ENCODE measurements around the gene MAP4K1.
"Not testable (repeated sequence)": the region's sequence is repeated elsewhere in the genome, so short reads cannot be mapped to it uniquely, and the experiment has no call there.

MAP4K1 gene

GRCh38 chr19:38555200-38555599, 62.6 kb downstream of the MAP4K1 start:
- no peak for TF ChIP-seq CSDC2 (CRISPR knock-in tag; IDR thresholded peaks at IDR 0.05)
- no peak for TF ChIP-seq OSR1 (CRISPR knock-in tag; IDR thresholded peaks at IDR 0.05)
- no peak for TF ChIP-seq ZC3H10 (CRISPR knock-in tag; IDR thresholded peaks at IDR 0.05)
- TF ChIP-seq RARB (CRISPR knock-in tag; IDR thresholded peaks at IDR 0.05) = no peak

DNA sequence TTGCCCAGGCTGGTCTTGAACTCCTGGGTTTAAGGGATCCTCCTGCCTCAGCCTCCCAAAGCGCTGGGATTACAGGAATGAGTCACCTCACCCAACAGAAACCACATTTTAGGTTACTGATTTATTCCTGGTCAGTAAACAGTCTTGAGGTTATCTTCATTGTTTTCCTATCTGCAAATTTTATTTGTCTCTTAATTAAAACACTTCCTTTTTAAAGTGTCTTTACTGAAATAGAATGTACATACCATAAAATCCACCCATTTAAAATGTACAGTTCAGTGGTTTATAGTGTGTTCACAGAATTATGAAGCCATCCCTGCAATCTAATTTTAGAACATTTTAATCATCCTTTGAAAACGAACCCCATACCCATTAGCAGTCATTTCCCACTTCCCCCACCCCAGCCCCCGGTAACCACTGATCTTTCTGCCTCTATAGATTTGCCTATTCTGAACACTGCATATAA, 63.0 kb downstream of the MAP4K1 start:
- no peak for TF ChIP-seq BACH2 (CRISPR knock-in tag; IDR thresholded peaks at IDR 0.05; ENCODE audit: borderline replicate concordance)
- no peak for TF ChIP-seq TOX (CRISPR knock-in tag; IDR thresholded peaks at IDR 0.05; ENCODE audit: borderline replicate concordance)
- TF ChIP-seq ZC3H10 (CRISPR knock-in tag; IDR thresholded peaks at IDR 0.05) = no peak
- TF ChIP-seq OSR1 (CRISPR knock-in tag; IDR thresholded peaks at IDR 0.05) = no peak
- TF ChIP-seq ZFP3 (CRISPR knock-in tag; IDR thresholded peaks at IDR 0.05) = no peak
- TF ChIP-seq CSDC2 (CRISPR knock-in tag; IDR thresholded peaks at IDR 0.05) = no peak
- TF ChIP-seq ZNF8 (CRISPR knock-in tag; IDR thresholded peaks at IDR 0.05) = no peak
- TF ChIP-seq, protein P1, sequence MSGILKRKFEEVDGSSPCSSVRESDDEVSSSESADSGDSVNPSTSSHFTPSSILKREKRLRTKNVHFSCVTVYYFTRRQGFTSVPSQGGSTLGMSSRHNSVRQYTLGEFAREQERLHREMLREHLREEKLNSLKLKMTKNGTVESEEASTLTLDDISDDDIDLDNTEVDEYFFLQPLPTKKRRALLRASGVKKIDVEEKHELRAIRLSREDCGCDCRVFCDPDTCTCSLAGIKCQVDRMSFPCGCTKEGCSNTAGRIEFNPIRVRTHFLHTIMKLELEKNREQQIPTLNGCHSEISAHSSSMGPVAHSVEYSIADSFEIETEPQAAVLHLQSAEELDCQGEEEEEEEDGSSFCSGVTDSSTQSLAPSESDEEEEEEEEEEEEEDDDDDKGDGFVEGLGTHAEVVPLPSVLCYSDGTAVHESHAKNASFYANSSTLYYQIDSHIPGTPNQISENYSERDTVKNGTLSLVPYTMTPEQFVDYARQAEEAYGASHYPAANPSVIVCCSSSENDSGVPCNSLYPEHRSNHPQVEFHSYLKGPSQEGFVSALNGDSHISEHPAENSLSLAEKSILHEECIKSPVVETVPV (CRISPR knock-in tag; IDR thresholded peaks at IDR 0.05) = no peak
- no peak for TF ChIP-seq TCF4 (CRISPR knock-in tag; IDR thresholded peaks at IDR 0.05; ENCODE audit: borderline replicate concordance)
- no peak for ATAC-seq

More at GRCh38 chr19:38555200-38555599, 62.6 kb downstream of the MAP4K1 start:
- no peak for ATAC-seq

DNA sequence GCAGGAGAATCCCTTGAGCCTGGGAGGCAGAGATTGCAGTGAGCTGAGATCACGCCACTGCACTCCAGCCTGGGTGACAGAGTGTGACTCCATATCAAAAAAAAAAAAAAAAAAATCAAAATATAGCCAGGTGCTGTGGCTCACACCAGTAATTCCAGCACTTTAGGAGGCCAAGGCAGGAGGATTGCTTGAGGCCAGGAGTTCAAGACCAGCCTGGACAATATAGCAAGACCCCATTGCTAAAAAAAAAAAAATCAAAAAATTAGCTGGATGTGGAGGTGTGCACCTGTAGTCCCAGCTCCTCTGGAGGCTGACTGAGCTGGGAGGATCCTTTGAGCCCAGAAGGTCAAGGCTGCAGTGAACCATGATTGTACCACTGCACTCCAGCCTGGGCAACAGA, 64.5 kb downstream of the MAP4K1 start:
- not testable (repeated sequence) for ATAC-seq

DNA sequence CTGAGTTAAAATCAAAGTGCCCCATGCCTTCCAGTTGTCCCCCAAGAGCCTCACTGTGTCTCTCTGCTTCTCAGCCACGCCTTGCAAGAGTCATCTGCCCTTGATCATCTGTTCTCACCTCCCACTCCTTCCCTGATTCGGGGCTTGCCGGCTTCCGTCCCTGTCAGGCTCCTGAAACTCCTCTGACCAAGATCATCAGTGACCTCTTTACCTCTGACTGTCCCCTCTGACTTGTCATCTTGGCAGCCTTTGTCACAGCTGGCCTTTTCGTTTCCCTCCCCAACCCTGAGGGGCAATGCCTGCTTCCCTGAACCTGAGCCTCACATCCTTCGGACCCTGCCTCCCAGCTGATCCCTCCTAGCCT, 66.3 kb downstream of the MAP4K1 start:
- no peak for ATAC-seq
- TF ChIP-seq, protein P1 (CRISPR knock-in tag; IDR thresholded peaks at IDR 0.05) = no peak
- no peak for TF ChIP-seq RARB (CRISPR knock-in tag; IDR thresholded peaks at IDR 0.05)

GRCh38 chr19:38550376-38550775, 67.4 kb downstream of the MAP4K1 start:
- TF ChIP-seq TCF4 (CRISPR knock-in tag; IDR thresholded peaks at IDR 0.05; ENCODE audit: borderline replicate concordance) (no peak), ZNF70 (CRISPR knock-in tag; IDR thresholded peaks at IDR 0.05) (no peak), ISL1 (CRISPR knock-in tag; IDR thresholded peaks at IDR 0.05) (no peak), ZFP3 (CRISPR knock-in tag; IDR thresholded peaks at IDR 0.05) (no peak), ZC3H10 (CRISPR knock-in tag; IDR thresholded peaks at IDR 0.05) (no peak), ZFP30 (CRISPR knock-in tag; IDR thresholded peaks at IDR 0.05) (no peak), SNAI2 (CRISPR knock-in tag; IDR thresholded peaks at IDR 0.05) (no peak), CSDC2 (CRISPR knock-in tag; IDR thresholded peaks at IDR 0.05) (no peak)
- TF ChIP-seq, protein P2, sequence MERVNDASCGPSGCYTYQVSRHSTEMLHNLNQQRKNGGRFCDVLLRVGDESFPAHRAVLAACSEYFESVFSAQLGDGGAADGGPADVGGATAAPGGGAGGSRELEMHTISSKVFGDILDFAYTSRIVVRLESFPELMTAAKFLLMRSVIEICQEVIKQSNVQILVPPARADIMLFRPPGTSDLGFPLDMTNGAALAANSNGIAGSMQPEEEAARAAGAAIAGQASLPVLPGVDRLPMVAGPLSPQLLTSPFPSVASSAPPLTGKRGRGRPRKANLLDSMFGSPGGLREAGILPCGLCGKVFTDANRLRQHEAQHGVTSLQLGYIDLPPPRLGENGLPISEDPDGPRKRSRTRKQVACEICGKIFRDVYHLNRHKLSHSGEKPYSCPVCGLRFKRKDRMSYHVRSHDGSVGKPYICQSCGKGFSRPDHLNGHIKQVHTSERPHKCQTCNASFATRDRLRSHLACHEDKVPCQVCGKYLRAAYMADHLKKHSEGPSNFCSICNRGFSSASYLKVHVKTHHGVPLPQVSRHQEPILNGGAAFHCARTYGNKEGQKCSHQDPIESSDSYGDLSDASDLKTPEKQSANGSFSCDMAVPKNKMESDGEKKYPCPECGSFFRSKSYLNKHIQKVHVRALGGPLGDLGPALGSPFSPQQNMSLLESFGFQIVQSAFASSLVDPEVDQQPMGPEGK (CRISPR knock-in tag; IDR thresholded peaks at IDR 0.05; ENCODE audit: borderline replicate concordance) = no peak
- no peak for ATAC-seq

- ATAC-seq = no peak
- TF ChIP-seq, protein P3, sequence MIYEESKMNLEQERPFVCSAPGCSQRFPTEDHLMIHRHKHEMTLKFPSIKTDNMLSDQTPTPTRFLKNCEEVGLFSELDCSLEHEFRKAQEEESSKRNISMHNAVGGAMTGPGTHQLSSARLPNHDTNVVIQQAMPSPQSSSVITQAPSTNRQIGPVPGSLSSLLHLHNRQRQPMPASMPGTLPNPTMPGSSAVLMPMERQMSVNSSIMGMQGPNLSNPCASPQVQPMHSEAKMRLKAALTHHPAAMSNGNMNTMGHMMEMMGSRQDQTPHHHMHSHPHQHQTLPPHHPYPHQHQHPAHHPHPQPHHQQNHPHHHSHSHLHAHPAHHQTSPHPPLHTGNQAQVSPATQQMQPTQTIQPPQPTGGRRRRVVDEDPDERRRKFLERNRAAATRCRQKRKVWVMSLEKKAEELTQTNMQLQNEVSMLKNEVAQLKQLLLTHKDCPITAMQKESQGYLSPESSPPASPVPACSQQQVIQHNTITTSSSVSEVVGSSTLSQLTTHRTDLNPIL (CRISPR knock-in tag; IDR thresholded peaks at IDR 0.05; ENCODE audit: low read depth) = no peak
- TF ChIP-seq OSR1 (CRISPR knock-in tag; IDR thresholded peaks at IDR 0.05) (no peak), CSDC2 (CRISPR knock-in tag; IDR thresholded peaks at IDR 0.05) (no peak), ISL1 (CRISPR knock-in tag; IDR thresholded peaks at IDR 0.05) (no peak), BACH2 (CRISPR knock-in tag; IDR thresholded peaks at IDR 0.05; ENCODE audit: borderline replicate concordance) (no peak), ZFP3 (CRISPR knock-in tag; IDR thresholded peaks at IDR 0.05) (no peak), TOX (CRISPR knock-in tag; IDR thresholded peaks at IDR 0.05; ENCODE audit: borderline replicate concordance) (no peak), ZNF8 (CRISPR knock-in tag; IDR thresholded peaks at IDR 0.05) (no peak), RARB (CRISPR knock-in tag; IDR thresholded peaks at IDR 0.05) (no peak), ARNTL (CRISPR knock-in tag; IDR thresholded peaks at IDR 0.05; ENCODE audit: borderline replicate concordance, low read depth) (no peak), ZC3H10 (CRISPR knock-in tag; IDR thresholded peaks at IDR 0.05) (no peak), GLIS3 (CRISPR knock-in tag; IDR thresholded peaks at IDR 0.05) (no peak), ZFP30 (CRISPR knock-in tag; IDR thresholded peaks at IDR 0.05) (no peak), ZNF565 (CRISPR knock-in tag; conservative IDR thresholded peaks at IDR 0.05; ENCODE audit: low read depth) (no peak), POU6F1 (CRISPR knock-in tag; IDR thresholded peaks at IDR 0.05; ENCODE audit: borderline replicate concordance, low read depth) (no peak), ESRRG (CRISPR knock-in tag; IDR thresholded peaks at IDR 0.05) (no peak), SNAI2 (CRISPR knock-in tag; IDR thresholded peaks at IDR 0.05) (no peak), ZNF70 (CRISPR knock-in tag; IDR thresholded peaks at IDR 0.05) (no peak)
- TF ChIP-seq, protein P1 (CRISPR knock-in tag; IDR thresholded peaks at IDR 0.05) = no peak
Measured at GRCh38 chr19:38549942-38550341, 67.8 kb downstream of the MAP4K1 start.
